ENCODE measurements around the gene AP2A2. TPM values are rescaled to one million over a fixed set of nuclear protein-coding genes. Genes with fewer than 3 reads are reported as not detected.
A peak's percentile ranks its signal among the peaks of the same experiment; 100 is the strongest.

Gene AP2A2
- total RNA-seq, 1 experiment from 2014 or later, result 39.4 TPM

DNA sequence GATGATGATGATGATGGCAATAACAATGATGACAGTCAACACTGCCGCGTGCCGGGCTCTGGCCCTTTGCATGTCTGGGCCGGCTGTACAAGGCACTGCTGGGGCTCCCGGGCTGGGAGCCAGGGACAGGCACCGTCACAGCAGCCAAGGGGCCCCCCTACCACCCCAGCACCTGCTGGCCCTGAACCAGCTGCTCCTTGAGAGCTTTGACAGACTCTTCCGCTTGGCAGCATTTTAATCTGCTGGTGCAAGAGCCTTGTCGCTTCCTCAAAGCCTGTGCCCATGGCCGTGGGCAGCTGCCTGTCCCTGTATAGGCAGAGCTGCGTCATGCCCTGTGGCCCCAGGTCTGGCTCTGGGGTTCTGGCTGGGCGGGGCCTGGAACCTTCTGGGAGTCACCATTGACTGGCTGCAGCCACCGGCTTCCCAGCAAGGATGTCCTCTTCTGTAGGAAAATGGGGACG is 123.8 kb downstream of the AP2A2 start:
- no peaks in the 10 kb centered on the region for H3K9me2 ChIP-seq (ENCODE audit: insufficient read depth)
- no peaks in the 10 kb centered on the region for H4K20me1 ChIP-seq (ENCODE audit: insufficient read depth)
- DNase-seq, result no peak
- H3K4me3 ChIP-seq, result no peak overlapping the region
- H3K27ac ChIP-seq, result no peak overlapping the region
- no peak overlapping the region for H2AFZ ChIP-seq
- H3K36me3 ChIP-seq (ENCODE audit: low read depth), result no peaks in the 10 kb centered on the region
- no peak overlapping the region for H3K4me2 ChIP-seq
- H3K79me2 ChIP-seq (ENCODE audit: low read depth), result no peaks in the 10 kb centered on the region
- H3K9me3 ChIP-seq (ENCODE audit: insufficient read depth, low read depth), result no peaks in the 10 kb centered on the region
- no peaks in the 10 kb centered on the region for H3K27me3 ChIP-seq (ENCODE audit: insufficient read depth, low read depth)
- POLR2A ChIA-PET (ENCODE audit: unreplicated experiment), result no interaction called here
- intact Hi-C loops (cut with micrococcal nuclease; ENCODE audit: unreplicated experiment), result no loop called here
- CTCF ChIA-PET, result no interaction called here
- no TSS peak for BruUV-seq (replicated peaks)
- H3F3A ChIP-seq (ENCODE audit: insufficient read depth, low read depth), result no peaks in the 10 kb centered on the region
- TF ChIP-seq EZH2 (IDR thresholded peaks at IDR 0.05; ENCODE audit: low read depth), result no peak
- TF ChIP-seq, protein P1, sequence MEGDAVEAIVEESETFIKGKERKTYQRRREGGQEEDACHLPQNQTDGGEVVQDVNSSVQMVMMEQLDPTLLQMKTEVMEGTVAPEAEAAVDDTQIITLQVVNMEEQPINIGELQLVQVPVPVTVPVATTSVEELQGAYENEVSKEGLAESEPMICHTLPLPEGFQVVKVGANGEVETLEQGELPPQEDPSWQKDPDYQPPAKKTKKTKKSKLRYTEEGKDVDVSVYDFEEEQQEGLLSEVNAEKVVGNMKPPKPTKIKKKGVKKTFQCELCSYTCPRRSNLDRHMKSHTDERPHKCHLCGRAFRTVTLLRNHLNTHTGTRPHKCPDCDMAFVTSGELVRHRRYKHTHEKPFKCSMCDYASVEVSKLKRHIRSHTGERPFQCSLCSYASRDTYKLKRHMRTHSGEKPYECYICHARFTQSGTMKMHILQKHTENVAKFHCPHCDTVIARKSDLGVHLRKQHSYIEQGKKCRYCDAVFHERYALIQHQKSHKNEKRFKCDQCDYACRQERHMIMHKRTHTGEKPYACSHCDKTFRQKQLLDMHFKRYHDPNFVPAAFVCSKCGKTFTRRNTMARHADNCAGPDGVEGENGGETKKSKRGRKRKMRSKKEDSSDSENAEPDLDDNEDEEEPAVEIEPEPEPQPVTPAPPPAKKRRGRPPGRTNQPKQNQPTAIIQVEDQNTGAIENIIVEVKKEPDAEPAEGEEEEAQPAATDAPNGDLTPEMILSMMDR (conservative IDR thresholded peaks at IDR 0.05), result no peak
- H3K4me1 ChIP-seq (replicated peaks; ENCODE audit: insufficient read depth), result no peaks in the 10 kb centered on the region

GRCh38 chr11:1049911-1050580 is 124.4 kb downstream of the AP2A2 start:
- no TSS peak for BruUV-seq (replicated peaks)
- intact Hi-C loops (cut with micrococcal nuclease; ENCODE audit: unreplicated experiment), result loop anchor here (2.0 to 10.0 kb wide), 3 partner anchors 65 to 207 kb away; partner anchors contain the start of genes AP2A2, POLR2L and TSPAN4

DNA sequence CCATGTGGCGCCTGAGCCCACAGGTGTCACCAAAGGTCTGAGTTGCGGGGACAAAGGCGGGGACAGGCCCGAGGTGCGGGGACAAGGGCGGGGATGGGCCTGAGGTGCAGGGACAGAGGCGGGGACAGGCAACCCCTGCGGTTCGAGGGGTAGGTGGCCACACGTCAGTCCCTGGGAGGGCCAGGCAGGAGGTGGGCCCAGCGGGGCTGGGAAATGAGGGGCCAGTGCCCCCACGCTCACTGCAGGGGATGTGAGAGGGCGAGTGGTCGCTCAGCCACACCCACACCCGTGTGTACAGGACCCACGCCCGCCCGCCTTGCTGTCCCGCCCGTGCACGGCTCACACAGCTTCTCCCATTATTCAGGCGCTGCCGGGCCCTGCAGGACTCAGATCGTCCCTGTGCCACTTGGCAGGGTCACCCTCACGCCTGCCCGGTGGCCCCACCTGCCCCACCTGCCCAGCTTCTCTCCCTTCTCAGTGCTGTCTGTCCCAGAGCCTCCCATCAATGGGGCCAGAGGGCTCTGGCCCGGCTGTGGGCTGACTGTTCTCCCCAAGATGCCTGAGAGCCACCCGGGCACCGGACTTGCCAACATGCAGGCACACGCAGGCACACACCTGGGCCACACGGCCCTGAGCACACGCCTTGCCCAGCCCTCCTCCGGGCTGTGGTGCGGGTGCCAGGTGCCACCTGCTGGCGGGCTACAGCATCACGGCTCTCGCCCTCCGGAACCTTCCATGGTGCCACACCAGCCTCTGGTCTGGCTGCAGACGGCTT is 125.1 kb downstream of the AP2A2 start:
- Histone ChIP-seq H4K20me1 (ENCODE audit: insufficient read depth) (no peaks in the 10 kb centered on the region), H3K4me1 (replicated peaks; ENCODE audit: insufficient read depth) (no peaks in the 10 kb centered on the region), H3K4me3 (no peak overlapping the region), H3K9me2 (ENCODE audit: insufficient read depth) (no peaks in the 10 kb centered on the region), H3K36me3 (ENCODE audit: low read depth) (no peaks in the 10 kb centered on the region), H3K4me2 (peak overlapping the region; percentile 42; the same call in 1 of the 2 replicates), H3K27ac (no peak overlapping the region), H2AFZ (no peak overlapping the region), H3F3A (ENCODE audit: insufficient read depth, low read depth) (no peaks in the 10 kb centered on the region), H3K9me3 (ENCODE audit: insufficient read depth, low read depth) (no peaks in the 10 kb centered on the region), H3K79me2 (ENCODE audit: low read depth) (no peaks in the 10 kb centered on the region), H3K27me3 (ENCODE audit: insufficient read depth, low read depth) (no peaks in the 10 kb centered on the region)
- ChIA-PET CTCF (interaction anchor here (0.9 kb wide), 1 partner anchor 159 kb away, joined by 5 read pairs; no protein-coding TSS in a partner anchor), POLR2A (ENCODE audit: unreplicated experiment) (no interaction called here)
- DNase-seq, result peak; percentile 45 to 77
- TF ChIP-seq EZH2 (IDR thresholded peaks at IDR 0.05; ENCODE audit: low read depth), result no peak
- TF ChIP-seq, protein P1 (conservative IDR thresholded peaks at IDR 0.05), result peak; percentile 83
- BruUV-seq (replicated peaks), result no TSS peak
- intact Hi-C loops (cut with micrococcal nuclease; ENCODE audit: unreplicated experiment), result loop anchor here (2.0 to 10.0 kb wide), 3 partner anchors 64 to 208 kb away; partner anchors contain the start of genes AP2A2, POLR2L and TSPAN4

More at GRCh38 chr11:1049911-1050580, 124.4 kb downstream of the AP2A2 start:
- Histone ChIP-seq H3K27me3 (ENCODE audit: insufficient read depth, low read depth) (no peaks in the 10 kb centered on the region), H3K9me2 (ENCODE audit: insufficient read depth) (no peaks in the 10 kb centered on the region), H3K79me2 (ENCODE audit: low read depth) (no peaks in the 10 kb centered on the region), H3F3A (ENCODE audit: insufficient read depth, low read depth) (no peaks in the 10 kb centered on the region), H2AFZ (no peak overlapping the region), H3K4me3 (no peak overlapping the region), H3K36me3 (ENCODE audit: low read depth) (no peaks in the 10 kb centered on the region), H3K27ac (no peak overlapping the region), H3K4me1 (replicated peaks; ENCODE audit: insufficient read depth) (no peaks in the 10 kb centered on the region), H4K20me1 (ENCODE audit: insufficient read depth) (no peaks in the 10 kb centered on the region), H3K9me3 (ENCODE audit: insufficient read depth, low read depth) (no peaks in the 10 kb centered on the region), H3K4me2 (no peak overlapping the region)
- no peak for DNase-seq
- TF ChIP-seq, protein P1 (conservative IDR thresholded peaks at IDR 0.05), result no peak
- no peak for TF ChIP-seq EZH2 (IDR thresholded peaks at IDR 0.05; ENCODE audit: low read depth)
- ChIA-PET CTCF (no interaction called here), POLR2A (ENCODE audit: unreplicated experiment) (no interaction called here)

Data from PC-9 (cell line).